NCI-H1048 (cell line): ENCODE measurements around the gene CYP27B1.

Experiments
- DNase-seq: peaks from one replicate; lab custom pipeline; 2025; lab: John Stamatoyannopoulos, UW

The CYP27B1 gene

GRCh38 chr12:57735952-57736740 lies 30.7 kb downstream of the CYP27B1 start:
- no peak for DNase-seq

- no peak for DNase-seq
Observed at GRCh38 chr12:57735198-57735855, 31.6 kb downstream of the CYP27B1 start.

GRCh38 chr12:57734591-57734990 lies 32.3 kb downstream of the CYP27B1 start:
- no peak for DNase-seq

- DNase-seq = no peak
Observed at GRCh38 chr12:57733928-57734327, 33.0 kb downstream of the CYP27B1 start.

- no peak for DNase-seq
Observed at GRCh38 chr12:57732726-57733593, 33.9 kb downstream of the CYP27B1 start.

- no peak for DNase-seq
Observed at GRCh38 chr12:57732270-57732669, 34.6 kb downstream of the CYP27B1 start.

- DNase-seq = no peak
Observed at GRCh38 chr12:57731411-57732080, 35.3 kb downstream of the CYP27B1 start.

- DNase-seq = no peak
Observed at GRCh38 chr12:57730336-57731067, 36.4 kb downstream of the CYP27B1 start.

- no peak for DNase-seq
Observed at GRCh38 chr12:57729321-57729844, 37.5 kb downstream of the CYP27B1 start.

GRCh38 chr12:57727758-57728395 lies 39.0 kb downstream of the CYP27B1 start:
- no peak for DNase-seq

GRCh38 chr12:57726884-57727757 lies 39.8 kb downstream of the CYP27B1 start:
- DNase-seq = no peak

- DNase-seq = peak; percentile 54
Observed at GRCh38 chr12:57726151-57726883, 40.6 kb downstream of the CYP27B1 start.

- no peak for DNase-seq
Observed at GRCh38 chr12:57725851-57726150, 41.1 kb downstream of the CYP27B1 start.

GRCh38 chr12:57724936-57725740 lies 41.7 kb downstream of the CYP27B1 start:
- DNase-seq = no peak

- DNase-seq = no peak
Observed at GRCh38 chr12:57724003-57724935, 42.6 kb downstream of the CYP27B1 start.

- DNase-seq = no peak
Observed at GRCh38 chr12:57723630-57723962, 43.3 kb downstream of the CYP27B1 start.
